ENCODE data around the gene POLG. TPM values are rescaled to one million over a fixed set of nuclear protein-coding genes. Genes with fewer than 3 reads are reported as not detected.

The POLG gene
- total and polyA plus RNA-seq, 8 donors, result 22.7 to 172 (median 54.7) TPM

GRCh38 chr15:89320200-89320599 lies 14.4 kb downstream of the POLG start:
- intact Hi-C loops (cut with DNase I; ENCODE audit: low total_unique reads), result no loop called here
- TF ChIP-seq CTCF (IDR thresholded peaks at IDR 0.05) (no peak), POLR2AphosphoS5 (IDR thresholded peaks at IDR 0.05) (no peak), POLR2A (IDR thresholded peaks at IDR 0.05) (no peak), EP300 (IDR thresholded peaks at IDR 0.05) (no peak)
- Histone ChIP-seq H3K9me3 (no peaks in the 10 kb centered on the region), H3K4me3 (no peak overlapping the region), H3K36me3 (peaks cover 96 to 100% (median 100%) of the 10 kb centered on the region in 4 donors), H3K27ac (no peak overlapping the region), H3K27me3 (no peaks in the 10 kb centered on the region), H3K4me1 (peaks cover 0 to 10% (median 0%) of the 10 kb centered on the region in 4 donors)
- 90 to 98% (median 92%) methylated on average over 2 of the region's 2 CpGs for WGBS, 5 donors
- DNase-seq, result no peak

- intact Hi-C loops (cut with DNase I; ENCODE audit: low total_unique reads), result no loop called here
- no peak for DNase-seq
- no peaks in the 10 kb centered on the region for H3K27me3 ChIP-seq
- H3K4me1 ChIP-seq, result peaks cover 0 to 10% (median 0%) of the 10 kb centered on the region in 4 donors
- WGBS, 5 donors, result 90 to 97% (median 94%) methylated on average over 9 of the region's 9 CpGs
- peaks cover 97 to 100% (median 100%) of the 10 kb centered on the region in 4 donors for H3K36me3 ChIP-seq
- H3K27ac ChIP-seq, result no peak overlapping the region
- no peak overlapping the region for H3K4me3 ChIP-seq
- TF ChIP-seq POLR2AphosphoS5 (IDR thresholded peaks at IDR 0.05), result no peak
- TF ChIP-seq EP300 (IDR thresholded peaks at IDR 0.05), result no peak
- no peak for TF ChIP-seq POLR2A (IDR thresholded peaks at IDR 0.05)
- no peak for TF ChIP-seq CTCF (IDR thresholded peaks at IDR 0.05)
- H3K9me3 ChIP-seq, result no peaks in the 10 kb centered on the region
These were observed 14.9 kb downstream of the POLG start for GRCh38 chr15:89319678-89320077.

- no peaks in the 10 kb centered on the region for H3K27me3 ChIP-seq
- H3K27ac ChIP-seq, result no peak overlapping the region
- TF ChIP-seq POLR2A (IDR thresholded peaks at IDR 0.05), result no peak
- no peak for DNase-seq
- peaks cover 0 to 10% (median 0%) of the 10 kb centered on the region in 4 donors for H3K4me1 ChIP-seq
- peaks cover 73 to 89% (median 83%) of the 10 kb centered on the region in 4 donors for H3K36me3 ChIP-seq
- WGBS, 5 donors, result 73 to 85% (median 77%) methylated on average over 4 of the region's 4 CpGs
- no peak overlapping the region for H3K4me3 ChIP-seq
- intact Hi-C loops (cut with DNase I; ENCODE audit: low total_unique reads), result no loop called here
- no peaks in the 10 kb centered on the region for H3K9me3 ChIP-seq
These were observed 17.4 kb downstream of the POLG start for GRCh38 chr15:89317186-89317720.

- Histone ChIP-seq H3K27me3 (no peaks in the 10 kb centered on the region), H3K27ac (no peak overlapping the region), H3K4me1 (peaks cover 0 to 3% (median 0%) of the 10 kb centered on the region in 4 donors), H3K4me3 (no peak overlapping the region), H3K9me3 (no peaks in the 10 kb centered on the region), H3K36me3 (peaks cover 65 to 81% (median 76%) of the 10 kb centered on the region in 4 donors)
- TF ChIP-seq EP300 (IDR thresholded peaks at IDR 0.05), result no peak
- no peak for TF ChIP-seq CTCF (IDR thresholded peaks at IDR 0.05)
- TF ChIP-seq POLR2A (IDR thresholded peaks at IDR 0.05), result no peak
- no peak for TF ChIP-seq POLR2AphosphoS5 (IDR thresholded peaks at IDR 0.05)
- intact Hi-C loops (cut with DNase I; ENCODE audit: low total_unique reads), result no loop called here
- no peak for DNase-seq
- WGBS, 5 donors, result 87 to 95% (median 92%) methylated on average over 5 of the region's 5 CpGs
These were observed 18.1 kb downstream of the POLG start for GRCh38 chr15:89316504-89316903.

GRCh38 chr15:89315375-89315929 lies 19.2 kb downstream of the POLG start:
- no peak overlapping the region for H3K4me3 ChIP-seq
- peaks cover 55 to 71% (median 65%) of the 10 kb centered on the region in 4 donors for H3K36me3 ChIP-seq
- no peak for DNase-seq
- intact Hi-C loops (cut with DNase I; ENCODE audit: low total_unique reads), result no loop called here
- 62 to 74% (median 67%) methylated on average over 2 of the region's 2 CpGs for WGBS, 5 donors
- H3K27ac ChIP-seq, result no peak overlapping the region
- TF ChIP-seq EP300 (IDR thresholded peaks at IDR 0.05) (no peak), POLR2AphosphoS5 (IDR thresholded peaks at IDR 0.05) (no peak), CTCF (IDR thresholded peaks at IDR 0.05) (no peak)
- H3K27me3 ChIP-seq, result no peaks in the 10 kb centered on the region
- no peaks in the 10 kb centered on the region for H3K9me3 ChIP-seq
- no peaks in the 10 kb centered on the region for H3K4me1 ChIP-seq

All from stomach (tissue), 9 donors.